Colonic mucosa (tissue), 4 donors: ENCODE data around the gene CD81. TPM values are rescaled to one million over a fixed set of nuclear protein-coding genes. Genes with fewer than 3 reads are reported as not detected.

Experiments
- DNase-seq: peaks from one replicate; pipeline ENCODE4 v3.0.0-alpha.2; 2020
- H3K27ac ChIP-seq: fragments of 200-600 bp; one replicate; pipeline ENCODE4 v1.8.0; 2021
- H3K27me3 ChIP-seq: fragments of 200-600 bp; one replicate; pipeline ENCODE4 v1.8.0; 2021
- H3K36me3 ChIP-seq: fragments of 200-600 bp; one replicate; pipeline ENCODE4 v1.8.0; 2021
- H3K4me1 ChIP-seq: fragments of 200-600 bp; one replicate; pipeline ENCODE4 v1.8.0; 2021; ENCODE audit warnings: mild to moderate bottlenecking
- H3K4me3 ChIP-seq: fragments of 200-600 bp; one replicate; pipeline ENCODE4 v1.8.0; 2021
- H3K9ac ChIP-seq, 2 donors: one replicate each; pipeline ENCODE4 v1.7.0; 2013; ENCODE audit warnings: control low read depth in 2 of 2, low read depth in 2 of 2, low read length in 2 of 2
- H3K9me3 ChIP-seq: fragments of 200-600 bp; one replicate; pipeline ENCODE4 v1.8.0; 2021
- CTCF ChIP-seq: fragments of 200-600 bp; IDR thresholded peaks from one replicate; pipeline ENCODE4 v1.8.0; 2022; ENCODE audit warnings: antibody characterized with exemption, mild to moderate bottlenecking
- intact Hi-C: fragments of 100-400 bp; cut with DNase I; formaldehyde crosslinking; loops from one replicate; pipeline ENCODE4 v1.14.1; 2022
- total RNA-seq, 2 donors: library from RNA; stranded (reverse); fragmentation: NEBNext Ultra II Directional in 1 of 2; extraction: Animal tissue kit (Norgen Biotek cat#: 25700) in 1 of 2; gene quantifications; one replicate each; pipeline ENCODE4 v1.2.1, GENCODE V29; 2021
- donor health status: healthy.
- donor health status: DM: no; HTN: no; CAD: no.
- donor health status: DM: no; HTN: no; CAD: no.

The CD81 gene
- 100 to 1,000 TPM; 185 to 208 TPM for total RNA-seq

- peak; percentile 50 for DNase-seq
- Histone ChIP-seq H3K9me3 (no peaks in the 10 kb centered on the region), H3K27me3 (no peaks in the 10 kb centered on the region), H3K4me1 (peaks cover 18% of the 10 kb centered on the region), H3K36me3 (no peaks in the 10 kb centered on the region), H3K27ac (peak within 1 kb of the TSS; percentile 86), H3K4me3 (peak within 1 kb of the TSS; percentile 97), H3K9ac (peak within 1 kb of the TSS; percentile 82 to 97)
- no peak for TF ChIP-seq CTCF
- intact Hi-C loops, result no loop called here
Observed at GRCh38 chr11:2376751-2377451, at the start of gene CD81. TSS of gene CD81 (plus strand) at chr11:2377310. CDS start at chr11:2377550, 240 bp downstream.

- H3K9ac ChIP-seq, result no peak overlapping the region
- TF ChIP-seq CTCF, result no peak
Observed at GRCh38 chr11:2328021-2328420, 49.1 kb upstream of the CD81 start.

GRCh38 chr11:2328656-2329354 lies 48.3 kb upstream of the CD81 start:
- no peak for TF ChIP-seq CTCF
- no peaks in the 10 kb centered on the region for H3K36me3 ChIP-seq
- intact Hi-C loops, result no loop called here
- DNase-seq, result no peak
- H3K4me1 ChIP-seq, result no peaks in the 10 kb centered on the region
- no peak overlapping the region for H3K9ac ChIP-seq
- no peak overlapping the region for H3K4me3 ChIP-seq
- H3K27ac ChIP-seq, result no peak overlapping the region
- no peaks in the 10 kb centered on the region for H3K27me3 ChIP-seq
- no peaks in the 10 kb centered on the region for H3K9me3 ChIP-seq

More at GRCh38 chr11:2328021-2328420, 49.1 kb upstream of the CD81 start:
- H3K4me3 ChIP-seq, result no peak overlapping the region
- no peaks in the 10 kb centered on the region for H3K4me1 ChIP-seq
- no peak for DNase-seq
- no peaks in the 10 kb centered on the region for H3K27me3 ChIP-seq
- no peaks in the 10 kb centered on the region for H3K9me3 ChIP-seq
- intact Hi-C loops, result no loop called here
- no peak overlapping the region for H3K27ac ChIP-seq
- no peaks in the 10 kb centered on the region for H3K36me3 ChIP-seq

GRCh38 chr11:2329551-2329950 lies 47.6 kb upstream of the CD81 start:
- TF ChIP-seq CTCF, result no peak
- intact Hi-C loops, result no loop called here
- Histone ChIP-seq H3K9ac (no peak overlapping the region), H3K36me3 (no peaks in the 10 kb centered on the region), H3K27ac (no peak overlapping the region), H3K4me3 (no peak overlapping the region), H3K4me1 (no peaks in the 10 kb centered on the region), H3K27me3 (no peaks in the 10 kb centered on the region), H3K9me3 (no peaks in the 10 kb centered on the region)
- DNase-seq, result no peak

- Histone ChIP-seq H3K27ac (no peak overlapping the region), H3K9me3 (no peaks in the 10 kb centered on the region), H3K36me3 (no peaks in the 10 kb centered on the region), H3K4me1 (no peaks in the 10 kb centered on the region), H3K27me3 (no peaks in the 10 kb centered on the region), H3K9ac (no peak overlapping the region), H3K4me3 (no peak overlapping the region)
- no peak for TF ChIP-seq CTCF
- no peak for DNase-seq
- intact Hi-C loops, result no loop called here
Observed at GRCh38 chr11:2330696-2331095, 46.4 kb upstream of the CD81 start.
